GM18870 (cell line): ENCODE measurements around the gene NAV2.

Experiments used
- ATAC-seq: cut with Tn5 transposase; IDR thresholded peaks from one replicate; pipeline ENCODE4 v1.9.1; 2021; ENCODE audit warnings: moderate library complexity; ENCODE audit not compliant: unreplicated experiment

NAV2 gene

GRCh38 chr11:19774817-19775580 is 62.4 kb downstream of the NAV2 start:
- ATAC-seq, result no peak

GRCh38 chr11:19775622-19776021 is 63.0 kb downstream of the NAV2 start:
- no peak for ATAC-seq

DNA sequence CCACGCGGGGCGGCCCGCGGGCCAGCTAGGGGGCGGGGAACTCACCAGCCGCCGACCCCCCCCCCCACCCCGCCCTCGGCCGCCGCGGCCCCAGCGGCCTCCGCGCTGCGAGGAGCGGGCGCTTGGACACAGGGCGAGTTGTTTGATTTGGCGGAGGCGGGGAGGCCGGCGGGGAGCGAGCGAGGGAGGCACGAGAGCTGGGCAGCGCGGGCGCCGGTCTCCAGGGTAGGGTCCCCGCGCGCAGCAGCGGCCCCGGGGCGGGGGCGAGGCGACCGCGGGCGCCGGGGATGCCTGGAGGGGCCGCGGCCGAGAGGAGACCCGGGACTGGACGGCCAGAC is 64.4 kb downstream of the NAV2 start:
- ATAC-seq, result no peak

DNA sequence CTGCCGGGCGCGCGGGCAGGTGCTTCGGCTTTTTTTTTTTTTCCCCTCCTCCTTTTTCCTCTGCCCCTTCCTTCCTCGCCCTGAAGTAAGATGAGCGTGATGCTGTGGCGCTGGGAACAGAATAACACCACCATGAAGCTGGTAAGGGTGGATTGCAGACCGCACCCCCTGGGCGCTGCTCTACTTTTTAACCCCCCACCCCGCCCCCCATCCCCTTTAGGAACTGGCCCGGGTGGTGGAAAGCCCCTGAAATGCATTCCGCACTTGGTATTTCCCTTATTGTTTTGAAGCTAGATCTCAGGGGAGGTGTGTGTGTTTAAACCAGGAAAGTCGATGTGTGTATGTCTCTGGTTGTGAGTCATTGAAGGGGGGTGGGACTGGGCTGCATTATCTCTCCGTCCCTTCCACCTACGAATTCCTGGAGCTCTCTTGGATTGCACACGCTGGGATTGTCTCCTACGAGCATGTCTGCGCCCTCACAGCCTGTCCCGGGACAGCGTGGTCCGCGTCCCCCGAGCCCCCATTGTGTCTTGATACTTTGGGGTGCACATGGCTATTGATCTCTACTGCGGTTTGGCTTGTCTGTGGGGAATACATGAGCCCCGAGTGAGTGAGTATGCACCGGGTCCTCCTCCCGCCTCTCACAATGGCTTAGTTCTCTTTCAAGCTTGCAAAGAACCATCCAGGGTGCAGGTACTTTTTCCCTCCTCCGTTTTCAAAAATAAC is 64.9 kb downstream of the NAV2 start:
- ATAC-seq, result peak; percentile 81

- ATAC-seq, result no peak
Observed at GRCh38 chr11:19779740-19780139, 67.1 kb downstream of the NAV2 start.

GRCh38 chr11:19781351-19781750 is 68.7 kb downstream of the NAV2 start:
- no peak for ATAC-seq

- ATAC-seq, result no peak
Observed at GRCh38 chr11:19785265-19785664, 72.6 kb downstream of the NAV2 start.

- no peak for ATAC-seq
Observed at GRCh38 chr11:19786644-19787043, 74.0 kb downstream of the NAV2 start.

GRCh38 chr11:19788435-19788834 is 75.8 kb downstream of the NAV2 start:
- ATAC-seq, result no peak

GRCh38 chr11:19789245-19789644 is 76.6 kb downstream of the NAV2 start:
- no peak for ATAC-seq

DNA sequence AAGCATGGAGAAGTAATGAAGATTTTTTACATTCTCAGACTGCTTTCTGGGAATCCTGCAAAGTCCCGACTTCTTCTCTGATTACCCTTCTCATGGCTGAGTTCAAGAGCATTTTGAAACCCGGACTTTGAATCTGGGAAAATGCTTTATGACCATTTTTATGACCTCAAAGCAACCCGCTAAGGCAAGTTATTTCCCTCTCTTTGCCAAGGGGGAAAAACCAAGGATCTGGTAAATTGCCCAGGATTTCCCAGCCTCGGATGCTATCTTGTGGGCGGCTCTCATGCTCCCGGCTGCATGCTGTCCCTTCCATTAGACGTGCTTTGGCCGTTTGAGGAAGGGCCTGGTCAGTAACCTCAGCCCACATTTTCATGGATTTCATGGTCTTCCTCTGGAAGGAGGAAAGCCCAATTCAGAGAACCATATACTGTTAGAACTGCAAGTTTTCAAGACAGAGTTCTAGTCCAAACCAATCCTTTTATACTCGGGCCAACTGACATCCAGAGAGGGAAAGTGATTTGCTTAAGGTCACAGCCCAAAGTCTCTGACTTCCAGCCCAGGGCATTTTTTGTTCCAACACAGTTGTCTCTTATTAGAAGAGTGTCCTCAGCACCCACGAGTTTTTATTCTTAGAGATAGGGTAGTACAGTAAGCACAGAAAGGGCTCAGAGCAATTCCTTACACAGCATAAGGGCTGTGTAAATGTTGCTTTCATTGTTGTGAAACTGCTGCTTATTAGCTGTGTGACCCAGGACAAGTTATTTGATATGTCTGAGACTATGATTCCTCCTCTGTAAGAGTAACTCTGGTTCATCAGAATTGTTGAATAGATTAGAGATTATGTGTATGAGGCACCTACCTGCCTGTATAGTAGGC is 77.4 kb downstream of the NAV2 start:
- ATAC-seq, result no peak

DNA sequence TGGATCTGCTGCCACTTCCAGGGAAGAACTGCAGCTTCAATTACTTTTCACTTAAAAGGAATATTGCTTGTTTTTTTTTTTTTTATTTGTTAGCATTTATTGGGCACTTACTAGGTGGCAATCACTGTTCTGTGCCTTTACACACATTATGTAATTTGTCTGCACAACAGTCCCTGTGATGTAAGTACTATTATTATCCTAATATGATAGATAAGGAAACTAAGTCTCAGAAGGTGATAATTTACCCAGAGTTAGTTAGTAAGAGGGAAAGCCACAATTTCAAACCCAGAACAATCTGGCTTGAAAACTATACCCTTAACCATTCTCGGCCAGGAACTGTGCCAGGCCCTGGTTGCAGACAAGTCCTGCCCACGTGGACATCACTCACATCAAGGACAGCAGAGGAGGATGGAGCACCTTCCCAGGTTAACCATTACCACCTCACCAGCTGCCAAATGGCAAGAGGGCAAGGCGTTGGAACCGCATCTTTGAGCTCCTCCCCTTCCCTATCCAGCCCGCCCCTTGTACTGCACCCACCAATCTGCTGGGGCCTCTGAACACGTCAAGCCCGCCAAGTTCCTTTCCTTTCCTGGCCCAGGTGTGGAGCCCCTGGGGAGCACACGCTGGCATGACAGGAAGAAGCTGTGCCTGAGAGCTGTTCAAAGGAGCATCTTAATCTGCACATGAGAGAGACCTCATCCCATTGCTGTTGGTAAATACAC is 78.4 kb downstream of the NAV2 start:
- ATAC-seq, result peak; percentile 59

- ATAC-seq, result no peak
Observed at GRCh38 chr11:19792510-19792909, 79.9 kb downstream of the NAV2 start.

DNA sequence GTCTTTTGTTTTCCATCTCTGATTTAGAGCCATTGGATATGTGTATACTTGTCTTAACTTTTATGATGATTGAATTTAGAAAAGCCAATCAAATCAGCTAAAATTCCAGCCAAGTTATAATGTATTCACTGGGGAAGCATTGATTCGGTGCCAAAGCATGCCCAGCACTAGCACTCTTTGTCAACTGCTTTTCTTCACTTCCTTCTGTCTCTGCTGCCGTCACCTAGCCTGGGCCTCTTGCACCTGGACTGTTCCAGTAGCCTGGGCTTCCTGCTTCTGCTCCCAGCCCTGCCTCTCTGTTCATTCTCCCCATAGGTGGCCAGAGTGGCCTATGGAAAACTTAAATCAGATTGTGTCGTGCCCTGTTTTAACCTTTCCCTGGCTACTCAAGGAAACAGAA is 80.7 kb downstream of the NAV2 start:
- no peak for ATAC-seq

- ATAC-seq, result no peak
Observed at GRCh38 chr11:19794161-19794560, 81.5 kb downstream of the NAV2 start.

DNA sequence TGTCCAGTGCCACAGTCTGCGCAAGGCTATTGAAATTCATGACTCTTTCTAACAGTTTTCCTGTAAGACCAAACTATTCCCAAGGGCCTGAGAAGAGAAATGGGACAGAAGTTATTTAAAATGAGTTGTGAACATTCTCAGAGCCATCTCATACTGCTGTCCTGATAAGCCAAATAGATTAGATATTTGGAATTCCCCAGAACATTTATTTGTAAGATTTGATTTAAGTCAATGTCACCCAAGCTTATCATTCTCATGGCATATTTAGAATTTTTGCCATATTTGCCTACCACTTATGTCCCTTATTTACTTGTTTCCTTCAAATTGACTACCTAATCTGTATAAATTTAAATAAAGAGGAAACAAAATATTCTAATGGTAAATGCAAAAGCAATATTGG is 82.4 kb downstream of the NAV2 start:
- no peak for ATAC-seq

DNA sequence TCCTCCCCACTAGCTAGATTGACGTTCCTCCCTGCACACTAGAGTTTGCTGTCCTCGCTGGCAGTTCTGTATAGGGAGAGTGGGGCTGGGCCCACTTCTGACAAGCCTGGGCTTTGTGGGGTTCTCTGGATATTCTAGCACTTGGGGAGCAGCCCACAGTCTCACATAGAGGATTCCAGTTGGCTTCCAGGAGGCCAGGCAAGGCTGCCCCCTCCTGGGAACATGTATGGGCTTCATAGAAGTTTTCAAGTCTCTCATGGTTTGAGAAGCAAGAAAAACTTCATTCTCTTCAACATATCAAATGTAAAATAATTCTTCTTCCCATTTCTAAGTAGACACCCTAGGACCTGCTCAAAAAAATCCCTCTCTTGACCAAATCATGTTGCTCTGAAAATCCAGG is 87.5 kb downstream of the NAV2 start:
- no peak for ATAC-seq

- no peak for ATAC-seq
Observed at GRCh38 chr11:19800714-19801519, 88.3 kb downstream of the NAV2 start.

DNA sequence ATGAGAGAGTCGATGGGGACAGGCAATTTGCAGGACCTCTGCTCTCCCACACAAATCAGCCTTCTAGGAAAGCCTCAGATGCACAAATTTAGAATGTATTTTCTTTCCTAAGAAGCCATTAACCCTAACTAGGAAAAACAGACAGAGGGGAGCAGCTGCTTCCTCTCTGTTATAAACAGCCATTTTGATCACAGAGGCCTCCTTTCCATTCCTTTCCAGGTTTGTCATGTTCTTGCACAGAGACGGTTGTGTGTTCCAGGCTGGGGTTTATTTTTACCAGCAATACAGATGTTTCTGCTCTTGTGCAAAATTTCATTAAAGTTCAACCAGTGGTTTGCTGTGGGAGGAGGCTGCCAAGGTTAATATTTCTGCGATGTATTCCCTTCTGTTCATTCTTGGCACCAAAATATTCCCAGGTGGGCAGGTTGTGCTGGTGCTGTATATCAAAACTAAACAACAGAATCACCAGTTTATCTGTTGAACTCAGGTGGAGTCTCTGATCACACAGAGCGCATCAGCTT is 90.2 kb downstream of the NAV2 start:
- no peak for ATAC-seq

GRCh38 chr11:19803506-19803998 is 90.9 kb downstream of the NAV2 start:
- ATAC-seq, result no peak
